GM21528 (cell line): ENCODE data around the gene PTPRF.

Experiments
- ATAC-seq: cut with Tn5 transposase; IDR thresholded peaks from one replicate; pipeline ENCODE4 v1.9.1; 2021; ENCODE audit warnings: mild to moderate bottlenecking, moderate library complexity; ENCODE audit not compliant: unreplicated experiment, low FRiP score

Gene PTPRF

DNA sequence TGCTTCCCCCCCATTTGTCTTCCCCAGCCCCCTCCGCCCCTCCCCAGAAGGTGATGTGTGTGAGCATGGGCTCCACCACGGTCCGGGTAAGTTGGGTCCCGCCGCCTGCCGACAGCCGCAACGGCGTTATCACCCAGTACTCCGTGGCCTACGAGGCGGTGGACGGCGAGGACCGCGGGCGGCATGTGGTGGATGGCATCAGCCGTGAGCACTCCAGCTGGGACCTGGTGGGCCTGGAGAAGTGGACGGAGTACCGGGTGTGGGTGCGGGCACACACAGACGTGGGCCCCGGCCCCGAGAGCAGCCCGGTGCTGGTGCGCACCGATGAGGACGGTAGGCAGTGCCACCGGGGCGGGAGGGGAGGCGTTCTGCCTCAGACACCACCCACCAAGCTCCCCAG is 67.0 kb downstream of the PTPRF start:
- no peak for ATAC-seq

DNA sequence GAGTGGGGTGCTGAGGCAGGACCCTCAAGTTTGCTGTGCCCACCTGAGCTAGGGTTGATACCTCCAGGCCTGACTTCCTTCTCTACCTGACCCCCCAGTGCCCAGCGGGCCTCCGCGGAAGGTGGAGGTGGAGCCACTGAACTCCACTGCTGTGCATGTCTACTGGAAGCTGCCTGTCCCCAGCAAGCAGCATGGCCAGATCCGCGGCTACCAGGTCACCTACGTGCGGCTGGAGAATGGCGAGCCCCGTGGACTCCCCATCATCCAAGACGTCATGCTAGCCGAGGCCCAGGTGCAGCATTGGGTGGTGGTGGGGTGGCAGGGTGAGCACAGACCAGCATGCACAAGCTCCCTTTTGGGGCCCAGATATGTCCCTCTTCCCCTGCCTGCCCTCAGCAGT is 67.9 kb downstream of the PTPRF start:
- no peak for ATAC-seq

GRCh38 chr1:43600033-43601020 is 69.6 kb downstream of the PTPRF start:
- no peak for ATAC-seq

GRCh38 chr1:43602990-43603389 is 72.3 kb downstream of the PTPRF start:
- no peak for ATAC-seq

DNA sequence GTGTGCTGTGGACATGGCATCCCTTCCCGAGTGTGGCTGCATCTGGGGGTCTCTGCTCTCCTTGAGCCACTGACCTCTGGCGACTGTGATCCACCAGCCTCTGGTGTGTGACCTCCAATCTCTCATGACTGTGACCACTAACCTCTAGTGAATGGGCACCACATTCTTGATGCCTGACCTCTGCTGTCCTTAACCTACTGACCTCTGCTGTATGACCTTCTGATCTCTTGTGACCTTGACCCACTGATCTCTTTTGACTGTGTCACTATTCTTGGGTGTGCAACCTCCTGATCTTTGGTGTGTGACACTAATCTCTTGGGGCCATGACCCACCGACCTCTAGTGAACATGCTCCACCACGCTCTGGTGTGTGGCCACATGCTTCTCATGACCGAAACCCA is 73.5 kb downstream of the PTPRF start:
- ATAC-seq = no peak

DNA sequence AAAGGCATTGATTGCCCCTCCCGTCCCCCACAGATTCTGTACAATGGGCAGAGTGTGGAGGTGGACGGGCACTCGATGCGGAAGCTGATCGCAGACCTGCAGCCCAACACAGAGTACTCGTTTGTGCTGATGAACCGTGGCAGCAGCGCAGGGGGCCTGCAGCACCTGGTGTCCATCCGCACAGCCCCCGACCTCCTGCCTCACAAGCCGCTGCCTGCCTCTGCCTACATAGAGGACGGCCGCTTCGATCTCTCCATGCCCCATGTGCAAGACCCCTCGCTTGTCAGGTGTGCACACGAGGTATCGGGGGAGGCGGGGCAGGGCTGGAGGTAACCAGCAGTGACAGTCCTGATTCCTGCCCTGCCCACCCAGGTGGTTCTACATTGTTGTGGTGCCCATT is 74.5 kb downstream of the PTPRF start:
- ATAC-seq = no peak

- ATAC-seq = no peak
These were observed 75.1 kb downstream of the PTPRF start for GRCh38 chr1:43605766-43606165.

DNA sequence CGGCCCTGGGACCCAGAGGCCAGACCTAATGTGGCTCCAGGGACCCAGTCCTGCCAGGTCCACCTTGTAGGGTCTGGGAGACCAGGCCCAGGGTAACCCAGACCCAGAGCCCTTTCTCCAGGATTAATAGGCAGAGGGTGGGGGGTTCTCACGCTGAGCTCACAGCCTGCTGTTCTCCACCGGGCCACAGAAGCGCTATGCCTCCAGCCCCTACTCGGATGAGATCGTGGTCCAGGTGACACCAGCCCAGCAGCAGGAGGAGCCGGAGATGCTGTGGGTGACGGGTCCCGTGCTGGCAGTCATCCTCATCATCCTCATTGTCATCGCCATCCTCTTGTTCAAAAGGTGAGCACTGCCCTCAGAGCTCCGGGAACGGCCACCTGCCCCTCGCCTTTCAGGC is 75.9 kb downstream of the PTPRF start:
- no peak for ATAC-seq

GRCh38 chr1:43608827-43609226 is 78.1 kb downstream of the PTPRF start:
- ATAC-seq = no peak

DNA sequence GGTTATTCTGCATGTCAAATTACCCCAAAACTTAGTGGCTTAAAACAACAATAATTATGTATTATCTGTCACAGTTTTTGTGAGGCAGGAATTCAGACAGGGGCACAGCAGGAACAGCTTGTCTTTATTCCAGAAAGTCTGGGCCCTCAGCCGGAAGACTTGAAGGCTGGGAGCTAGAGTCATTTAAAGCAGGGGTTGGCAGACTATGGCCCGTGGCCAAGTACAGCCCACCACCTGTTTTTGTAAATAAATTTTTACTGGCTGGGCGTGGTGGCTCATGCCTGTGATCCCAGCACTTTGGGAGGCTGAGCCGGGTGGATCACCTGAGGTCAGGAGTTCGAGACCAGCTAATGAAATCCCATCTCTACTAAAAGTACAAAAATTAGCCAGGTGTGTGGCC is 79.7 kb downstream of the PTPRF start:
- ATAC-seq = no peak

GRCh38 chr1:43611950-43612349 is 81.3 kb downstream of the PTPRF start:
- no peak for ATAC-seq

DNA sequence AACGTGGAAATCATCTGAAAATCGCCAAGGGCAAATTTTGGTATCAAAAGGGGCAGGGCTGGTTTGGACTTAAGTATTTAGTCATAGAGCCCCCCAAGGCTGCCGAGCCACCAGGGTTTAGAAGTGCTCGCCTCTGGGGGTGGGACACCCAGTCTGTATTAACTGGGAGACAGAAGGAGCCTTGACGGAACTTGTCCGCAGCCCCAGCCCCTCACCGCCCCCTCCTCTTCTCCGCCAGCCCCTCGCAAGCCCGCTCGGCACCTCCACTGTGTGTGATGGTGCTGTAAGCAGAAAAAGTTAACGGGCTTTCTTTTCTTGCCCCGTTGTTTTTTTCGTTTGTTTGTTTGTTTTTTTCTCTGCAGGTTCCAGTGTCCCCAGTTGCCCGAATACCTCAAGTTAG is 81.7 kb downstream of the PTPRF start:
- no peak for ATAC-seq

GRCh38 chr1:43613075-43613942 is 82.6 kb downstream of the PTPRF start:
- ATAC-seq = no peak

- ATAC-seq = no peak
These were observed 83.5 kb downstream of the PTPRF start for GRCh38 chr1:43614211-43614610.

DNA sequence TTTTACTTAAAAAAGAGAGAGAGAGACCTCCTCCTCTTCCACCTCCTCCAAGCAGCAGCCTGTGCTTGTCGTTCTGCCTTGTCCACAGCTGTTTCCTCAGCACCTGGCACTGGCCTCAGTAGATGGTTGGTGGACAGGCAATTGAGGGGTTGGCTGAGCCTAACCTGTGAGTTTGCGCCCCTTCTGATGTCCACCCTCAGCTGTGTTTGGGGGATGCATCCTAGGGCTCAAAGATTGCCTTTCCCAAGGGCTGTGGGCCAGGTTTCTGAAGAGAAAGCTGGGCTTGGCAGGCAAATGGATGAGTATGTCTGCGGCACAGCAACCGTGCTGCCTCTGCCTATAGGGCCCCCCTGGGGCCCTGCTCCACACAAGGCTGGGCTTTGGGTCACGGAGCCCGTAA is 84.2 kb downstream of the PTPRF start:
- no peak for ATAC-seq

GRCh38 chr1:43616383-43616782 is 85.7 kb downstream of the PTPRF start:
- ATAC-seq = no peak

GRCh38 chr1:43617011-43617410 is 86.3 kb downstream of the PTPRF start:
- ATAC-seq = no peak

GRCh38 chr1:43617668-43618067 is 87.0 kb downstream of the PTPRF start:
- ATAC-seq = no peak

DNA sequence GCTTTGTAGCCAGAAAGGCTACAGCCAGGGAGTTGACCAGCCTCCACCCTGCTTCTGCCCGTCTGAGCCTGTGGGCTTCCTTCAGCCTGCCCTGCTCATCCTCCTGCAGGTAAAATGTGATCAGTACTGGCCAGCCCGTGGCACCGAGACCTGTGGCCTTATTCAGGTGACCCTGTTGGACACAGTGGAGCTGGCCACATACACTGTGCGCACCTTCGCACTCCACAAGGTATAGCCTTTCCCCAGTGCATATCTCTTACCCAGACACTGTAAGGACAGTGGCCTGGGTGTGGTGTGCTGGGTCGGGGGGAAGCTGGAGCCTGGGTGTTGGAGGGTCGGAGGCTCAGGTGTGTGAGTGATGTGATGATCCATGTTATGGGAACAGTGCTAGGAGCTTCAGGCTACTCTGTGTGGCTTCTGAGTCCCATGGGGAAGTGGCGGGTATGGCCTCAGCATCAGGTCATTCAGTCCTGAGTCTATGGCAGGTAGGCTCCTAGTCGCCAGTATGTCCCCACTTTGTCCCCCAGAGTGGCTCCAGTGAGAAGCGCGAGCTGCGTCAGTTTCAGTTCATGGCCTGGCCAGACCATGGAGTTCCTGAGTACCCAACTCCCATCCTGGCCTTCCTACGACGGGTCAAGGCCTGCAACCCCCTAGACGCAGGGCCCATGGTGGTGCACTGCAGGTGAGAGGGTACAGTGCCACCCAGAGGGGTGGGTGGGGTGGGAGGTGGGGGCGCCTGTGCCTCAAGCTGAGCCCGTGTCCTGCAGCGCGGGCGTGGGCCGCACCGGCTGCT is 88.0 kb downstream of the PTPRF start:
- no peak for ATAC-seq

- no peak for ATAC-seq
These were observed 88.7 kb downstream of the PTPRF start for GRCh38 chr1:43619314-43619790.
